HG03196 (cell line): ENCODE measurements around the gene SCN4A.
"Not testable (repeated sequence)": the region's sequence is repeated elsewhere in the genome, so short reads cannot be mapped to it uniquely, and the experiment has no call there.

Source experiments
- ATAC-seq: cut with Tn5 transposase; IDR thresholded peaks from one replicate; pipeline ENCODE4 v1.9.1; 2021; ENCODE audit not compliant: unreplicated experiment

SCN4A gene

DNA sequence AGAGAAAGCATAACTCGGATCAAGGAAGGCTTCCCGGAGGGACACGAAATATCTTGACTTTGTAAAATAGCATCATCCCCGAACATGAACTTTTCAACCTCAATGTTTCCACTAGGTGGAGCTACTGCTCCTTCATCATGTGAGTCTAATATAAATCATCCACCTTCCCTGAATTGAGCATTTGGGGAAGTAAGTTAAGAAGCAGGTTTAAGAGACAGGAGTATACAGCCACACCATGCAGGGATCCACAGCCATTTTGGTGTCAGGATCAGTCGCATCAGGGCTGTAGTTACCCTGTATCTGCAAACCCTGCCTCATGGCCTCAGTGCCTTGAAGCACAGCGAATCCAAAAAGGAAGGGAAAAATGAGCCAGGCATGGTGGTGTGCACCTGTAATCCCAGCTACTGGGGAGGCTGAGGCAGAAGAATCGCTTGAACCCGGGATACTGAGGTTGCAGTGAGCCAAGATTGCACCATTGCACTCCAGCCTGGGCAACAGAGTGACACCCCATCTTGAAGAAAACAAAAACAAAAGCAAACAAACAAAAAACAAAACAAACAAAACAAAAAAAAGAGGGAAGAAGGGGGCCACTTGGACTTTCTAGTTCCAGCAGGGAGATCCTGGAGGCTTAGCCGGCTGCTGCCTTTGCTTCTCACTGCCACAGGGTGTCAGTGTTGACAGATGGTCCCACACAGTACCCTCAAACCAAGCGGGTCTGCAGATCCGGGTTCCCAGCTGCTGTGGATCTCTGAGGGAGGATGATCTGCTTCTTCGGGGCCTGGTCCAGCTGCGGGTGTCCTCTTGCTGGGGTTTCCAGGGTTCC, 83.5 kb downstream of the SCN4A start:
- ATAC-seq: not testable (repeated sequence)
